Keratinocyte (primary cell): ENCODE results near the gene STRN4.

ENCODE experiments used
- CTCF ChIP-seq, 3 experiments: IDR thresholded peaks in 1 of 3; conservative IDR thresholded peaks in 1 of 3; optimal IDR thresholded peaks in 1 of 3; 2 replicates in 2 of 3; 3 replicates in 1 of 3; pipeline versions ENCODE3 to v1.5.1; 2011; ENCODE audit warnings: low read length in 3 of 3, mild to moderate bottlenecking in 3 of 3, moderate library complexity in 2 of 3, control low read depth in 1 of 3, inconsistent platforms in 1 of 3; ENCODE audit not compliant: insufficient read depth in 2 of 3; ENCODE audit errors: extremely low read depth in 1 of 3
- EZH2 ChIP-seq: IDR thresholded peaks from one replicate; pipeline ENCODE4 v1.6.1; 2012; ENCODE audit warnings: inconsistent platforms, mild to moderate bottlenecking, low read length, moderate library complexity

GRCh38 chr19:46744005-46744691, 2.1 kb downstream of the STRN4 start:
- no peak for TF ChIP-seq CTCF (optimal IDR thresholded peaks at IDR 0.05 in 1 of 3, IDR thresholded peaks at IDR 0.05 in 1 of 3, conservative IDR thresholded peaks at IDR 0.05 in 1 of 3; ENCODE audit: extremely low read depth in 1 of 3, insufficient read depth in 2 of 3, low read length in 3 of 3)
- no peak for TF ChIP-seq EZH2
